Measurements from ENCODE around the gene TUBB2A. TPM values are rescaled to one million over a fixed set of nuclear protein-coding genes. Genes with fewer than 3 reads are reported as not detected.

TUBB2A gene
- total and polyA plus RNA-seq, 2 of the 13 experiments (the other 11 are each of a cell fraction or from before 2014, with no cell fraction given), result 35.3 to 106 TPM

- TF ChIP-seq RAD51 (IDR thresholded peaks at IDR 0.05; ENCODE audit: borderline replicate concordance), result no peak
- no peak for TF ChIP-seq ZNF713 (CRISPR knock-in tag; IDR thresholded peaks at IDR 0.05)
- no peak for TF ChIP-seq SMC3 (IDR thresholded peaks at IDR 0.05; ENCODE audit: low read length)
- TF ChIP-seq PHF5A (CRISPR knock-in tag; IDR thresholded peaks at IDR 0.05; ENCODE audit: low read depth, unreplicated experiment), result no peak
- peak; percentile 86 for TF ChIP-seq TBX2 (CRISPR knock-in tag; IDR thresholded peaks at IDR 0.05; ENCODE audit: borderline replicate concordance)
- TF ChIP-seq, protein P1, sequence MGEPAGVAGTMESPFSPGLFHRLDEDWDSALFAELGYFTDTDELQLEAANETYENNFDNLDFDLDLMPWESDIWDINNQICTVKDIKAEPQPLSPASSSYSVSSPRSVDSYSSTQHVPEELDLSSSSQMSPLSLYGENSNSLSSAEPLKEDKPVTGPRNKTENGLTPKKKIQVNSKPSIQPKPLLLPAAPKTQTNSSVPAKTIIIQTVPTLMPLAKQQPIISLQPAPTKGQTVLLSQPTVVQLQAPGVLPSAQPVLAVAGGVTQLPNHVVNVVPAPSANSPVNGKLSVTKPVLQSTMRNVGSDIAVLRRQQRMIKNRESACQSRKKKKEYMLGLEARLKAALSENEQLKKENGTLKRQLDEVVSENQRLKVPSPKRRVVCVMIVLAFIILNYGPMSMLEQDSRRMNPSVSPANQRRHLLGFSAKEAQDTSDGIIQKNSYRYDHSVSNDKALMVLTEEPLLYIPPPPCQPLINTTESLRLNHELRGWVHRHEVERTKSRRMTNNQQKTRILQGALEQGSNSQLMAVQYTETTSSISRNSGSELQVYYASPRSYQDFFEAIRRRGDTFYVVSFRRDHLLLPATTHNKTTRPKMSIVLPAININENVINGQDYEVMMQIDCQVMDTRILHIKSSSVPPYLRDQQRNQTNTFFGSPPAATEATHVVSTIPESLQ (CRISPR knock-in tag; conservative IDR thresholded peaks at IDR 0.05), result 0 out of 2 replicates have a peak, but pooled peaks have one; percentile 93
- TF ChIP-seq, protein P2, sequence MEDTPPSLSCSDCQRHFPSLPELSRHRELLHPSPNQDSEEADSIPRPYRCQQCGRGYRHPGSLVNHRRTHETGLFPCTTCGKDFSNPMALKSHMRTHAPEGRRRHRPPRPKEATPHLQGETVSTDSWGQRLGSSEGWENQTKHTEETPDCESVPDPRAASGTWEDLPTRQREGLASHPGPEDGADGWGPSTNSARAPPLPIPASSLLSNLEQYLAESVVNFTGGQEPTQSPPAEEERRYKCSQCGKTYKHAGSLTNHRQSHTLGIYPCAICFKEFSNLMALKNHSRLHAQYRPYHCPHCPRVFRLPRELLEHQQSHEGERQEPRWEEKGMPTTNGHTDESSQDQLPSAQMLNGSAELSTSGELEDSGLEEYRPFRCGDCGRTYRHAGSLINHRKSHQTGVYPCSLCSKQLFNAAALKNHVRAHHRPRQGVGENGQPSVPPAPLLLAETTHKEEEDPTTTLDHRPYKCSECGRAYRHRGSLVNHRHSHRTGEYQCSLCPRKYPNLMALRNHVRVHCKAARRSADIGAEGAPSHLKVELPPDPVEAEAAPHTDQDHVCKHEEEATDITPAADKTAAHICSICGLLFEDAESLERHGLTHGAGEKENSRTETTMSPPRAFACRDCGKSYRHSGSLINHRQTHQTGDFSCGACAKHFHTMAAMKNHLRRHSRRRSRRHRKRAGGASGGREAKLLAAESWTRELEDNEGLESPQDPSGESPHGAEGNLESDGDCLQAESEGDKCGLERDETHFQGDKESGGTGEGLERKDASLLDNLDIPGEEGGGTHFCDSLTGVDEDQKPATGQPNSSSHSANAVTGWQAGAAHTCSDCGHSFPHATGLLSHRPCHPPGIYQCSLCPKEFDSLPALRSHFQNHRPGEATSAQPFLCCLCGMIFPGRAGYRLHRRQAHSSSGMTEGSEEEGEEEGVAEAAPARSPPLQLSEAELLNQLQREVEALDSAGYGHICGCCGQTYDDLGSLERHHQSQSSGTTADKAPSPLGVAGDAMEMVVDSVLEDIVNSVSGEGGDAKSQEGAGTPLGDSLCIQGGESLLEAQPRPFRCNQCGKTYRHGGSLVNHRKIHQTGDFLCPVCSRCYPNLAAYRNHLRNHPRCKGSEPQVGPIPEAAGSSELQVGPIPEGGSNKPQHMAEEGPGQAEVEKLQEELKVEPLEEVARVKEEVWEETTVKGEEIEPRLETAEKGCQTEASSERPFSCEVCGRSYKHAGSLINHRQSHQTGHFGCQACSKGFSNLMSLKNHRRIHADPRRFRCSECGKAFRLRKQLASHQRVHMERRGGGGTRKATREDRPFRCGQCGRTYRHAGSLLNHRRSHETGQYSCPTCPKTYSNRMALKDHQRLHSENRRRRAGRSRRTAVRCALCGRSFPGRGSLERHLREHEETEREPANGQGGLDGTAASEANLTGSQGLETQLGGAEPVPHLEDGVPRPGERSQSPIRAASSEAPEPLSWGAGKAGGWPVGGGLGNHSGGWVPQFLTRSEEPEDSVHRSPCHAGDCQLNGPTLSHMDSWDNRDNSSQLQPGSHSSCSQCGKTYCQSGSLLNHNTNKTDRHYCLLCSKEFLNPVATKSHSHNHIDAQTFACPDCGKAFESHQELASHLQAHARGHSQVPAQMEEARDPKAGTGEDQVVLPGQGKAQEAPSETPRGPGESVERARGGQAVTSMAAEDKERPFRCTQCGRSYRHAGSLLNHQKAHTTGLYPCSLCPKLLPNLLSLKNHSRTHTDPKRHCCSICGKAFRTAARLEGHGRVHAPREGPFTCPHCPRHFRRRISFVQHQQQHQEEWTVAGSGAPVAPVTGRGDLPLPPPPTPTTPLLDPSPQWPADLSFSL (CRISPR knock-in tag; IDR thresholded peaks at IDR 0.05), result peak; percentile 55; the same call in 1 of the 2 replicates
- TF ChIP-seq, protein P3, sequence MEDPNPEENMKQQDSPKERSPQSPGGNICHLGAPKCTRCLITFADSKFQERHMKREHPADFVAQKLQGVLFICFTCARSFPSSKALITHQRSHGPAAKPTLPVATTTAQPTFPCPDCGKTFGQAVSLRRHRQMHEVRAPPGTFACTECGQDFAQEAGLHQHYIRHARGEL (CRISPR knock-in tag; IDR thresholded peaks at IDR 0.05), result 0 out of 2 replicates have a peak, but pooled peaks have one; percentile 47
- peak; percentile 76 for TF ChIP-seq POGZ (CRISPR knock-in tag; IDR thresholded peaks at IDR 0.05)
- peak; percentile 79 for TF ChIP-seq RNF2 (conservative IDR thresholded peaks at IDR 0.05; ENCODE audit: low read depth)
- TF ChIP-seq ETV5 (CRISPR knock-in tag; IDR thresholded peaks at IDR 0.05; ENCODE audit: borderline replicate concordance), result 0 out of 2 replicates have a peak, but pooled peaks have one; percentile 44
- TF ChIP-seq SMARCE1 (IDR thresholded peaks at IDR 0.05; ENCODE audit: borderline replicate concordance), result no peak
- peak; percentile 95 for TF ChIP-seq ZFX (CRISPR knock-in tag; IDR thresholded peaks at IDR 0.05; ENCODE audit: low read depth)
- TF ChIP-seq, protein P4, sequence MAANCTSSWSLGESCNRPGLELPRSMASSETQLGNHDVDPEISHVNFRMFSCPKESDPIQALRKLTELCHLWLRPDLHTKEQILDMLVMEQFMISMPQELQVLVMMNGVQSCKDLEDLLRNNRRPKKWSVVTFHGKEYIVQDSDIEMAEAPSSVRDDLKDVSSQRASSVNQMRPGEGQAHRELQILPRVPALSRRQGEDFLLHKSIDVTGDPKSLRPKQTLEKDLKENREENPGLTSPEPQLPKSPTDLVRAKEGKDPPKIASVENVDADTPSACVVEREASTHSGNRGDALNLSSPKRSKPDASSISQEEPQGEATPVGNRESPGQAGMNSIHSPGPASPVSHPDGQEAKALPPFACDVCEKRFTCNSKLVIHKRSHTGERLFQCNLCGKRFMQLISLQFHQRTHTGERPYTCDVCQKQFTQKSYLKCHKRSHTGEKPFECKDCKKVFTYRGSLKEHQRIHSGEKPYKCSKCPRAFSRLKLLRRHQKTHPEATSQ (CRISPR knock-in tag; IDR thresholded peaks at IDR 0.05; ENCODE audit: borderline replicate concordance), result peak; percentile 84; the same call in 1 of the 2 replicates
- peak; percentile 93 for TF ChIP-seq ZMAT3 (CRISPR knock-in tag; conservative IDR thresholded peaks at IDR 0.05)
- TF ChIP-seq ZNF430 (CRISPR knock-in tag; IDR thresholded peaks at IDR 0.05), result no peak; the same call in 1 of the 2 replicates
- TF ChIP-seq ZFYVE20 (CRISPR knock-in tag; IDR thresholded peaks at IDR 0.05; ENCODE audit: borderline replicate concordance, low read depth), result 0 out of 2 replicates have a peak, but pooled peaks have one; percentile 58
- TF ChIP-seq DNMT1 (CRISPR knock-in tag; IDR thresholded peaks at IDR 0.05), result peak; percentile 98; the same call in 1 of the 2 replicates
- no peak for TF ChIP-seq FOXP1 (IDR thresholded peaks at IDR 0.05)
- TF ChIP-seq FOXP1 (CRISPR knock-in tag; IDR thresholded peaks at IDR 0.05), result no peak
Measured at GRCh38 chr6:3118353-3119039, 38.8 kb downstream of the TUBB2A start, which contains the start of gene BPHL (continued).

All from HepG2 (cell line).